ENCODE measurements around the gene ATP8A2. TPM values are rescaled to one million over a fixed set of nuclear protein-coding genes. Genes with fewer than 3 reads are reported as not detected.

ATP8A2 gene
- total RNA-seq, 2 experiments from 2014 or later: 0.92 to 0.94 TPM

DNA sequence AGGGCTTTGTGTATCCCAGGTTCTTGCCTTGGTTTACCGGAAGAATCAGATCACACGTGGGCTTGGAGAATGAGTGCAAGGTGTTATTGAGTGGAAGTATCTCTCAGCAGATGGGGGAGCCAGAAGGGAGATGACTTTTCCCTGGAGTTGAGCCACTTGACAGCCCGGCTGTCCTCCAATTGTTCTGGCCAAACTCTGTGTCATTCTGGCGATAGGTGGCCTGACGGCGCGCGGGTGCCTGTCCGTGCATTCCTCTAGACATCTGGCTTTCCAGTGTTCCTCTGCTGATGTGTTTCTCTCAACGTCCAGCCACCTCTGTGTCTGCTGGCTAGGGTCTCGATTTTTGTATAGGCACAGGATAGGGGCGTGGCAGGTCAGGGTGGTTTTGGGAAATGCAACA is 498.2 kb downstream of the ATP8A2 start:
- no peaks in the 10 kb centered on the region for H3K36me3 Mint-ChIP-seq (ENCODE audit: low read depth)
- intact Hi-C loops (cut with micrococcal nuclease): no loop called here
- peaks cover 2% of the 10 kb centered on the region for H3K27me3 Mint-ChIP-seq
- H3K27ac Mint-ChIP-seq: no peak overlapping the region
- POLR2A ChIA-PET: no interaction called here
- TF ChIP-seq, protein P1, sequence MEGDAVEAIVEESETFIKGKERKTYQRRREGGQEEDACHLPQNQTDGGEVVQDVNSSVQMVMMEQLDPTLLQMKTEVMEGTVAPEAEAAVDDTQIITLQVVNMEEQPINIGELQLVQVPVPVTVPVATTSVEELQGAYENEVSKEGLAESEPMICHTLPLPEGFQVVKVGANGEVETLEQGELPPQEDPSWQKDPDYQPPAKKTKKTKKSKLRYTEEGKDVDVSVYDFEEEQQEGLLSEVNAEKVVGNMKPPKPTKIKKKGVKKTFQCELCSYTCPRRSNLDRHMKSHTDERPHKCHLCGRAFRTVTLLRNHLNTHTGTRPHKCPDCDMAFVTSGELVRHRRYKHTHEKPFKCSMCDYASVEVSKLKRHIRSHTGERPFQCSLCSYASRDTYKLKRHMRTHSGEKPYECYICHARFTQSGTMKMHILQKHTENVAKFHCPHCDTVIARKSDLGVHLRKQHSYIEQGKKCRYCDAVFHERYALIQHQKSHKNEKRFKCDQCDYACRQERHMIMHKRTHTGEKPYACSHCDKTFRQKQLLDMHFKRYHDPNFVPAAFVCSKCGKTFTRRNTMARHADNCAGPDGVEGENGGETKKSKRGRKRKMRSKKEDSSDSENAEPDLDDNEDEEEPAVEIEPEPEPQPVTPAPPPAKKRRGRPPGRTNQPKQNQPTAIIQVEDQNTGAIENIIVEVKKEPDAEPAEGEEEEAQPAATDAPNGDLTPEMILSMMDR (IDR thresholded peaks at IDR 0.05): no peak
- ATAC-seq (no peak), DNase-seq (no peak)
- H3K4me1 Mint-ChIP-seq (ENCODE audit: low read depth): peaks cover 39% of the 10 kb centered on the region
- H3K9me3 Mint-ChIP-seq: no peaks in the 10 kb centered on the region
- H3K4me3 Mint-ChIP-seq: no peak overlapping the region
- CTCF ChIA-PET: no interaction called here

DNA sequence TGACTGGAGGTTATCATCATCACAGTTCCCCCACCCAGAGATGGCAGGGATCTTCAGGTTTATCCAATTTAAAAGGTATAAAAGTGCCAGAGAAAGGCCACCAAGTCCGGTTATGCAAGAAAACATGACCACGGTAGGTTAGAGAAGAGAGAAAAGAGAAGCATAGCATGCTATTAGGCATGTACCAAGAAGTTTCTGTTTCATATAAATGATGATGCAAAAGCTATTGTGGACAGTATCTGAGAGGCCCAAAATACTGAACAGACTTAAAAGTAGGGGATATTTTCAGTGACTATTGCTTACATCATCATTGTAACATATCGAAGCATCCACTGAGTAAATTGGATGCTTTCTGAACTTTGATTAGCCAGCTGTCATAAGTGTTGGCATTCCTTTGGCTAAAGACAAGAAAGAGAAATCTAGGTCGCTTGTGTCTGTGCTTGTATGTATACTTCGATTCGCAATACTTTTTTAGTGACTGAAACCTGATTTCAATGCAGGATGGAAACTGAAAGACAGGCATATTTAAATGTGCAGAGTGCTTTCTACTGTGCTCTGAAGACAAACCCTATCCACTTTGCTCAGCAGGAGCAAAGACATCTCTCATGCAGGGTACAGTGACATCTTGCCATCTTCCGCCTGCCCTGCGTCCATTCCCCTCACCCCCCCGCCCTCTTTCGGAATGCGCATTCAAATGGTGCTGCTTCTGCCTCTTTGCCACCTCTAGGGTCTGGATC is 499.8 kb downstream of the ATP8A2 start:
- Mint-ChIP-seq H3K27me3 (no peaks in the 10 kb centered on the region), H3K27ac (no peak overlapping the region), H3K4me1 (ENCODE audit: low read depth) (peaks cover 50% of the 10 kb centered on the region), H3K9me3 (no peaks in the 10 kb centered on the region), H3K36me3 (ENCODE audit: low read depth) (peaks cover 2% of the 10 kb centered on the region), H3K4me3 (no peak overlapping the region)
- CTCF ChIA-PET: interaction anchor here (0.9 kb wide), 1 partner anchor 314 kb away, joined by 3 read pairs; no protein-coding TSS in a partner anchor
- intact Hi-C loops (cut with micrococcal nuclease): no loop called here
- ATAC-seq: peak; percentile 70
- TF ChIP-seq, protein P1 (IDR thresholded peaks at IDR 0.05): no peak
- POLR2A ChIA-PET: interaction anchor here (1.6 kb wide), 1 partner anchor 15 kb away, joined by 4 read pairs; no protein-coding TSS in a partner anchor
- no peak for DNase-seq

DNA sequence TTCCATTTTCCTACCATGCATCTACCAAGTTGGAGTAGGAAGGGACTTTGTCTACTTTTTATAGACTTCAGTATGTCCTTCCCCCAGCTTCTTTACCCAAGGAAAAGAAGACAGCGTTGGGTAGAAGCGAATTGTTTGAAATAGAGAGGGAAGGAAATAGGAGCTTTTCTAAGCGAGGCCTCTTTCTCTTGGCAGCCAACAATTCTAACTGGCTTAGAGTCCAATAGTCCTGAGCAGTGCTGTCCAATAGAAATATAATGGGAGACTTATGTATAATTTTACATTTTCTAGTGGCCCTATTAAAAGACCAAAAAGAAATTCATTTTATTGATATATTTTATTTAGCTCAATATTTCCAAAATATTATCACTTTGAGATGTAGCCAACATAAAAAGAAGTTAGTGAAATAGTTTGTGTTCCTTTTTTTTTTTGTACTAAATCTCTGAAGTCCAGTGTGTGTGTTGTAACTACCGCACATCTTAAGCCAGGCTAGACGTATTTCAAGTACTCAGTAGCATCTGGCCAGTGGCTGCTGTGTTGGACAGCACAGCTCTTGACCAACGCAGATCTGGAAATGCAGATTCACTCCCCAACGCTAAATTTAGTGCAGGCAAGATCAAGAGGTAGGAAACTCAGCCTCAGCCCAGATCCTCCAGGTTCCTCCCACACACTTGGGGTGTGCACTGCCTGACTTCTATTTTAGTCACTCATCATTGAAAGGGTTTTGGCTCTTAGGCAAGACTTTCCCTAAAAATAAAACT is 500.9 kb downstream of the ATP8A2 start:
- no peak overlapping the region for H3K4me3 Mint-ChIP-seq
- H3K36me3 Mint-ChIP-seq (ENCODE audit: low read depth): peaks cover 2% of the 10 kb centered on the region
- no peaks in the 10 kb centered on the region for H3K27me3 Mint-ChIP-seq
- intact Hi-C loops (cut with micrococcal nuclease): no loop called here
- peak; percentile 50 for DNase-seq
- H3K9me3 Mint-ChIP-seq: no peaks in the 10 kb centered on the region
- peak; percentile 46 for ATAC-seq
- H3K4me1 Mint-ChIP-seq (ENCODE audit: low read depth): peaks cover 58% of the 10 kb centered on the region
- H3K27ac Mint-ChIP-seq: no peak overlapping the region
- POLR2A ChIA-PET: interaction anchor here (1.1 to 1.6 kb wide), 2 partner anchors 10 to 14 kb away, joined by 3 to 4 read pairs; no protein-coding TSS in a partner anchor
- TF ChIP-seq, protein P1 (IDR thresholded peaks at IDR 0.05): no peak
- CTCF ChIA-PET: interaction anchor here (0.9 kb wide), 2 partner anchors 147 to 313 kb away, joined by 3 read pairs; no protein-coding TSS in a partner anchor

DNA sequence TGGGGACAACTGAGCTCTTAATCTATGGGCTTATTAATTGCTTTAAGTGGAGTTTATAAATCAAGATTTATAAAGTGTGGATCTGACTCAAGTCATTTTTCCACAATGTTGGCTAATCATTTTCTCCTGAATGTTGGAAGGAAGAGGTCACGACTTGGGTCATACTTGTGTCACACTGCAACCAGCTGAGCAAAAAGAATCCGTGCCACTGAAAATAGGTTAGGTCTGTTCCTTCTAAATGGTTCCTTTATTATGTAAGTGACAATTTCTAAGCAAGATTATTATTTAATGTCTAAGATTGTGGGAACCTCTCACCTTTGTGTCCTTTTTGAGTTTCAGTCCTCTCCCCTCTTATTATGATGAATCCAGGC is 501.5 kb downstream of the ATP8A2 start:
- no peak for DNase-seq
- Mint-ChIP-seq H3K4me1 (ENCODE audit: low read depth) (peaks cover 59% of the 10 kb centered on the region), H3K27ac (no peak overlapping the region), H3K27me3 (no peaks in the 10 kb centered on the region), H3K36me3 (ENCODE audit: low read depth) (peaks cover 2% of the 10 kb centered on the region), H3K4me3 (no peak overlapping the region), H3K9me3 (no peaks in the 10 kb centered on the region)
- ChIA-PET CTCF (interaction anchor here (0.9 kb wide), 1 partner anchor 148 kb away, joined by 3 read pairs; no protein-coding TSS in a partner anchor), POLR2A (interaction anchor here (1.1 kb wide), 1 partner anchor 10 kb away, joined by 3 read pairs; no protein-coding TSS in a partner anchor)
- intact Hi-C loops (cut with micrococcal nuclease): no loop called here
- TF ChIP-seq, protein P1 (IDR thresholded peaks at IDR 0.05): no peak
- ATAC-seq: no peak
